Measurements from ENCODE around the gene NAA20.
"Not testable (repeated sequence)": the region's sequence is repeated elsewhere in the genome, so short reads cannot be mapped to it uniquely, and the experiment has no call there.

DNA sequence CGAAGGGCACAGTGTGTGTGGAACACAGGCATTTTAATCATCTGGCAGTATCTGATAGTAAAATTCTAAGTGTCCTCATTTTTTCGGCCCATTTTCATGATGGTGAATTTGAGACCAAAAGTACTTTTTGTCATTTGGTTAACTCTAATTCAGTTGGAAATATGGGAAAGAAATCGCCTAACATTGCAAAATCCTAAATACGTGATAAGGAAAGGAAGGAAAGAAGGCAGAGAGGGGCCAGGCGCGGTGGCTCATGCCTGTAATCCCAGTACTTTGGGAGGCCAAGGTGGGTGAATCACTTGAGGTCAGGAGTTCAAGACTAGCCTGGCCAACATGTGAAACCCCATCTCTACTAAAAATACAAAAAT, 13.2 kb upstream of the NAA20 start:
- TF ChIP-seq, protein P1, sequence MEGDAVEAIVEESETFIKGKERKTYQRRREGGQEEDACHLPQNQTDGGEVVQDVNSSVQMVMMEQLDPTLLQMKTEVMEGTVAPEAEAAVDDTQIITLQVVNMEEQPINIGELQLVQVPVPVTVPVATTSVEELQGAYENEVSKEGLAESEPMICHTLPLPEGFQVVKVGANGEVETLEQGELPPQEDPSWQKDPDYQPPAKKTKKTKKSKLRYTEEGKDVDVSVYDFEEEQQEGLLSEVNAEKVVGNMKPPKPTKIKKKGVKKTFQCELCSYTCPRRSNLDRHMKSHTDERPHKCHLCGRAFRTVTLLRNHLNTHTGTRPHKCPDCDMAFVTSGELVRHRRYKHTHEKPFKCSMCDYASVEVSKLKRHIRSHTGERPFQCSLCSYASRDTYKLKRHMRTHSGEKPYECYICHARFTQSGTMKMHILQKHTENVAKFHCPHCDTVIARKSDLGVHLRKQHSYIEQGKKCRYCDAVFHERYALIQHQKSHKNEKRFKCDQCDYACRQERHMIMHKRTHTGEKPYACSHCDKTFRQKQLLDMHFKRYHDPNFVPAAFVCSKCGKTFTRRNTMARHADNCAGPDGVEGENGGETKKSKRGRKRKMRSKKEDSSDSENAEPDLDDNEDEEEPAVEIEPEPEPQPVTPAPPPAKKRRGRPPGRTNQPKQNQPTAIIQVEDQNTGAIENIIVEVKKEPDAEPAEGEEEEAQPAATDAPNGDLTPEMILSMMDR (conservative IDR thresholded peaks at IDR 0.05 in 1 of 2, IDR thresholded peaks at IDR 0.05 in 1 of 2; ENCODE audit: extremely low read depth in 1 of 2, insufficient read depth in 1 of 2, low read depth in 1 of 2, low read length in 2 of 2): not testable (repeated sequence)
- not testable (repeated sequence) for TF ChIP-seq EZH2 (IDR thresholded peaks at IDR 0.05; ENCODE audit: borderline replicate concordance, low read length)
